GM12878 (cell line): Measurements from ENCODE around the gene PPID. TPM values are rescaled to one million over a fixed set of nuclear protein-coding genes. Genes with fewer than 3 reads are reported as not detected.

Experiments
- ATAC-seq: fragments of 200-7000 bp; cut with Tn5 transposase; 3 replicates; pipeline ENCODE4 v1.9.1; 2020; ENCODE audit warnings: mild to moderate bottlenecking, moderate library complexity
- BruUV-seq: library from RNA; stranded (reverse); fragments of 400-500 nt; replicated peaks from 2 replicates; lab custom pipeline; 2021; lab: Mats Ljungman, UMichigan
- CTCF ChIA-PET: fragments of 300-600 bp; sonication (Branson Sonifier 250); formaldehyde crosslinking; extraction: SDS; loops from one replicate; lab custom pipeline; 2021; ENCODE audit warnings: inconsistent platforms; lab: Yijun Ruan, JAX
- POLR2A ChIA-PET: fragments of 350-600 bp; formaldehyde crosslinking; extraction: SDS; loops from one replicate; lab custom pipeline; 2021; ENCODE audit warnings: inconsistent platforms; lab: Charles Lee
- RAD21 ChIA-PET: fragments of 300-600 bp; sonication (Branson Sonifier 250); formaldehyde crosslinking; loops from one replicate; lab custom pipeline; 2023; ENCODE audit warnings: antibody characterized with exemption; ENCODE audit not compliant: unreplicated experiment; lab: Charles Lee
- SMC1A ChIA-PET: fragments of 300-600 bp; sonication (Branson Sonifier 250); formaldehyde crosslinking; loops from one replicate; lab custom pipeline; 2023; ENCODE audit not compliant: unreplicated experiment, uncharacterized antibody; lab: Charles Lee
- DNase-seq: peaks from one replicate; pipeline ENCODE4 v3.0.0-alpha.2; 2011; ENCODE audit warnings: low read depth, low spot score
- FAIRE-seq: peaks from 3 replicates; lab custom pipeline; 2011; peaks lifted over from hg19 to GRCh38; lab: Jason Lieb, UNC
- H2AFZ ChIP-seq: 2 replicates; pipeline ENCODE4 v1.6.0; 2011; ENCODE audit warnings: low read depth, low read length, control low read depth; ENCODE audit not compliant: control insufficient read depth
- H3K27ac ChIP-seq: 2 replicates; pipeline ENCODE4 v1.5.1; 2011; ENCODE audit warnings: control low read depth; ENCODE audit not compliant: control insufficient read depth, insufficient read depth
- H3K27me3 ChIP-seq, 2 experiments: replicated peaks in 1 of 2; 2 replicates each; pipeline versions ENCODE4 v1.6.0 to v1.6.1; 2011; ENCODE audit warnings: low read length in 1 of 2; ENCODE audit not compliant: control insufficient read depth in 2 of 2, insufficient read depth in 2 of 2
- H3K36me3 ChIP-seq, 2 experiments: 2 replicates each; pipeline ENCODE4 v1.5.1; 2011; ENCODE audit warnings: low read length in 1 of 2; ENCODE audit not compliant: control insufficient read depth in 2 of 2, insufficient read depth in 2 of 2
- H3K4me1 ChIP-seq: 2 replicates; pipeline ENCODE4 v1.6.1; 2011; ENCODE audit warnings: mild to moderate bottlenecking, low read length, moderate library complexity, mixed read lengths; ENCODE audit not compliant: control insufficient read depth, insufficient read depth
- H3K4me2 ChIP-seq: 2 replicates; pipeline ENCODE4 v1.6.0; 2011; ENCODE audit warnings: control low read depth; ENCODE audit not compliant: control insufficient read depth, insufficient read depth
- H3K4me3 ChIP-seq: fragments of 200-600 bp; sonication (generic); 2 replicates; pipeline ENCODE4 v1.5.1; 2016
- H3K79me2 ChIP-seq: 2 replicates; pipeline ENCODE4 v1.6.0; 2011; ENCODE audit warnings: low read length; ENCODE audit not compliant: control insufficient read depth, insufficient read depth
- H3K9ac ChIP-seq: 2 replicates; pipeline ENCODE4 v1.8.0; 2011; ENCODE audit warnings: low read length, control low read depth, mixed read lengths; ENCODE audit not compliant: control insufficient read depth, insufficient read depth
- H3K9me3 ChIP-seq: replicated peaks from 3 replicates; pipeline ENCODE4 v1.5.1; 2011; ENCODE audit warnings: mild to moderate bottlenecking, low read length; ENCODE audit not compliant: control insufficient read depth, insufficient read depth
- H4K20me1 ChIP-seq: 2 replicates; pipeline ENCODE4 v1.6.0; 2011; ENCODE audit not compliant: control insufficient read depth, insufficient read depth
- KDM1A ChIP-seq: fragments of 200-600 bp; sonication (generic); IDR thresholded peaks from 2 replicates; pipeline ENCODE4 v1.6.1; 2016; ENCODE audit warnings: borderline replicate concordance
- NRF1 ChIP-seq: conservative IDR thresholded peaks from 2 replicates; pipeline ENCODE4 v1.6.1; 2011; ENCODE audit warnings: mild to moderate bottlenecking, low read depth, low read length, improper control_type of control experiment
- WGBS: methylation state at CpG from one replicate; pipeline ENCODE4 v1.1.6; 2016; ENCODE audit warnings: low lambda C conversion rate; ENCODE audit not compliant: insufficient replicate concordance, insufficient coverage; ENCODE audit errors: missing lambda C conversion rate; 5-methylcytosine and 5-hydroxymethylcytosine counted together
- in situ Hi-C: fragments of 300-500 bp; cut with MboI; formaldehyde crosslinking; loops from 9 replicates; pipeline ENCODE4 v1.14.3; 2018; ENCODE audit warnings: mixed read lengths
- intact Hi-C: fragments of 100-400 bp; cut with micrococcal nuclease; formaldehyde crosslinking; loops from one replicate; pipeline ENCODE4 v1.14.2; 2022; ENCODE audit not compliant: unreplicated experiment
- polyA plus RNA-seq, 11 experiments: library from polyadenylated mRNA; depleted of rRNA in 4 of 11; unstranded in 6 of 11; stranded (reverse) in 5 of 11; fragments of >200 nt; fragmentation: Nextera tagmentation in 4 of 11; fragmentation: Illumina TruSeq in 1 of 11; extraction: Ambion mirVana in 4 of 11; extraction: Trizol in 1 of 11; gene quantifications; 1 replicate in 1 of 11; 2 replicates in 10 of 11; pipeline versions ENCODE4 v1.2.1 to v1.2.3, GENCODE V29; 2011 to 2016; ENCODE audit warnings: inconsistent platforms in 2 of 11, missing spikeins in 2 of 11, low read depth in 1 of 11
- total RNA-seq, 4 experiments: library from RNA; depleted of rRNA in 3 of 4; stranded (reverse); fragments of >200 nt in 3 of 4; fragmentation: Illumina TruSeq in 1 of 4; extraction: Trizol in 1 of 4; gene quantifications; 2 replicates each; pipeline versions ENCODE4 v1.2.1 to v1.2.3, GENCODE V29; 2013 to 2021
- TF ChIP-seq, protein P1 (sequence below): IDR thresholded peaks from 2 replicates; pipeline ENCODE4 v1.6.1; 2011; ENCODE audit warnings: borderline replicate concordance, low read depth, mild to moderate bottlenecking, moderate library complexity, low read length; ENCODE audit not compliant: insufficient read depth, poor library complexity, severe bottlenecking
- TF ChIP-seq, protein P2 (sequence below): fragments of 450-650 bp; IDR thresholded peaks from 2 replicates; pipeline ENCODE4 v1.6.1; 2017; ENCODE audit warnings: antibody characterized with exemption, mild to moderate bottlenecking, moderate library complexity

The PPID gene
- total and polyA plus RNA-seq, 10 of the 15 experiments (the other 5 are each of a cell fraction or from before 2014, with no cell fraction given) = 21.9 to 64.3 (median 39.5) TPM

DNA sequence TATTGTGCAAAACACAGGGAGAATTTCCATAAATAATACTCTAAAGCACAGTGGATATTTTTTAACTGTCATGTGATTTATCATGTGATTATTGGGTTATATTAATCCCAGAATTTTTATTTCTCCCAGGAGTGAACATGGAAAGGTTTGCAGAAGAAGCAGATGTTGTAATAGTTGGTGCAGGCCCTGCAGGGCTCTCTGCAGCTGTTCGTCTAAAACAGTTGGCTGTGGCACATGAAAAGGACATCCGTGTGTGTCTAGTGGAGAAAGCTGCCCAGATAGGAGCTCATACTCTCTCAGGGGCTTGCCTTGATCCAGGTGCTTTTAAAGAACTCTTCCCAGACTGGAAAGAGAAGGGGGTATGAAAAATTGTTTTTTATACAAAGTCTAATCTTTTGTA lies 41.1 kb downstream of the PPID start:
- FAIRE-seq (no peak), DNase-seq (no peak), ATAC-seq (no peak)
- Histone ChIP-seq H2AFZ (no peak overlapping the region), H3K4me2 (no peak overlapping the region), H3K9ac (no peak overlapping the region), H3K27me3 (no peaks in the 10 kb centered on the region), H3K36me3 (no peaks in the 10 kb centered on the region; a peak in 1 of 4 replicates), H3K4me3 (no peak overlapping the region), H3K9me3 (no peaks in the 10 kb centered on the region), H4K20me1 (no peaks in the 10 kb centered on the region), H3K4me1 (no peaks in the 10 kb centered on the region), H3K27ac (no peak overlapping the region), H3K79me2 (no peaks in the 10 kb centered on the region)
- CTCF ChIA-PET = no interaction called here
- SMC1A ChIA-PET = no interaction called here
- intact Hi-C loops (no loop called here), in situ Hi-C loops (no loop called here)
- RAD21 ChIA-PET = no interaction called here
- POLR2A ChIA-PET = no interaction called here
- no TSS peak for BruUV-seq
- TF ChIP-seq KDM1A = no peak
- TF ChIP-seq NRF1 = no peak
- TF ChIP-seq, protein P1, sequence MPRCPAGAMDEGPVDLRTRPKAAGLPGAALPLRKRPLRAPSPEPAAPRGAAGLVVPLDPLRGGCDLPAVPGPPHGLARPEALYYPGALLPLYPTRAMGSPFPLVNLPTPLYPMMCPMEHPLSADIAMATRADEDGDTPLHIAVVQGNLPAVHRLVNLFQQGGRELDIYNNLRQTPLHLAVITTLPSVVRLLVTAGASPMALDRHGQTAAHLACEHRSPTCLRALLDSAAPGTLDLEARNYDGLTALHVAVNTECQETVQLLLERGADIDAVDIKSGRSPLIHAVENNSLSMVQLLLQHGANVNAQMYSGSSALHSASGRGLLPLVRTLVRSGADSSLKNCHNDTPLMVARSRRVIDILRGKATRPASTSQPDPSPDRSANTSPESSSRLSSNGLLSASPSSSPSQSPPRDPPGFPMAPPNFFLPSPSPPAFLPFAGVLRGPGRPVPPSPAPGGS = no peak
- TF ChIP-seq, protein P2, sequence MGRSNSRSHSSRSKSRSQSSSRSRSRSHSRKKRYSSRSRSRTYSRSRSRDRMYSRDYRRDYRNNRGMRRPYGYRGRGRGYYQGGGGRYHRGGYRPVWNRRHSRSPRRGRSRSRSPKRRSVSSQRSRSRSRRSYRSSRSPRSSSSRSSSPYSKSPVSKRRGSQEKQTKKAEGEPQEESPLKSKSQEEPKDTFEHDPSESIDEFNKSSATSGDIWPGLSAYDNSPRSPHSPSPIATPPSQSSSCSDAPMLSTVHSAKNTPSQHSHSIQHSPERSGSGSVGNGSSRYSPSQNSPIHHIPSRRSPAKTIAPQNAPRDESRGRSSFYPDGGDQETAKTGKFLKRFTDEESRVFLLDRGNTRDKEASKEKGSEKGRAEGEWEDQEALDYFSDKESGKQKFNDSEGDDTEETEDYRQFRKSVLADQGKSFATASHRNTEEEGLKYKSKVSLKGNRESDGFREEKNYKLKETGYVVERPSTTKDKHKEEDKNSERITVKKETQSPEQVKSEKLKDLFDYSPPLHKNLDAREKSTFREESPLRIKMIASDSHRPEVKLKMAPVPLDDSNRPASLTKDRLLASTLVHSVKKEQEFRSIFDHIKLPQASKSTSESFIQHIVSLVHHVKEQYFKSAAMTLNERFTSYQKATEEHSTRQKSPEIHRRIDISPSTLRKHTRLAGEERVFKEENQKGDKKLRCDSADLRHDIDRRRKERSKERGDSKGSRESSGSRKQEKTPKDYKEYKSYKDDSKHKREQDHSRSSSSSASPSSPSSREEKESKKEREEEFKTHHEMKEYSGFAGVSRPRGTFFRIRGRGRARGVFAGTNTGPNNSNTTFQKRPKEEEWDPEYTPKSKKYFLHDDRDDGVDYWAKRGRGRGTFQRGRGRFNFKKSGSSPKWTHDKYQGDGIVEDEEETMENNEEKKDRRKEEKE = no peak
- 53% methylated on average over 2 of the region's 2 CpGs for WGBS
